ENCODE measurements around the gene SLC66A3. TPM values are rescaled to one million over a fixed set of nuclear protein-coding genes. Genes with fewer than 3 reads are reported as not detected.

The SLC66A3 gene
- polyA plus RNA-seq, 3 donors, result 19.8 to 24.9 (median 20.3) TPM

DNA sequence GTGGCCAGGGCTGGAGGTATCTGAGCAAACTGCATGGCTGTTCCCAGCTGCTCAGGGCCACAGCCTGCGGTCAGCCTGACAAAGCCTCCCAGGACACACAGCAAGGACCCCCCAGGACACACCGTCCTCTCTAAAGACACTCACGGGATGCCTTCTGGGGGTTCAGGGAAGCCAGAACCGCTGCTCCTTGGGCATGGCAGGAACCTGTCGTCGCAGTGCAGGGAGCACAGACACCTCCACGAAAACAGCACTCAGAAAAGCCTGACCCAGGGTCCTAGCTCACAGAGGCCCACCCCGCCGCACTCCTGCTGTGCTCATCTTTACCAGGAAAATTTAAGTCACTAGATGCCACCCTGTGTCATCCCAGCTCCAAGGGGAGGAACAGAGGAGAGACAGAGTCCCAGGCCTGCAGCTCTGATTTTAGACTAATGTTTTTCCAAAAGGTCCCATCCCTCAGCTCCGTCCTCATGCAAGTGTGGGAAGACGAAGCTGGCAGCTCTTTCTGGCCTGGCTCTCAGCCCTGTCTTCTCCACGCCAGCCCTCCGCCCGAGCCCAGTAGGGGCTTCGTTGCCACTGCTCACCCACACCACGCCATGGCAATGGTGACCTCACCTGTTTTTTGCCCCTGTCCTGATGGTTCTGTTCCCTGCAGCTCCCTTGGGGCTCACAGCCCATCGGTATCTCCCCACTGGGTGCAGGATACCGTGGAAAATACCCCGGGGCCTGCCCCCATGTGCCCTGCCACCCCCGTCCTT is 23.9 kb upstream of the SLC66A3 start:
- no peak for DNase-seq

GRCh38 chr2:11132036-11132671 is 23.1 kb upstream of the SLC66A3 start:
- no peak for DNase-seq

- DNase-seq, result no peak
These were observed 21.9 kb upstream of the SLC66A3 start for GRCh38 chr2:11133238-11133935.

DNA sequence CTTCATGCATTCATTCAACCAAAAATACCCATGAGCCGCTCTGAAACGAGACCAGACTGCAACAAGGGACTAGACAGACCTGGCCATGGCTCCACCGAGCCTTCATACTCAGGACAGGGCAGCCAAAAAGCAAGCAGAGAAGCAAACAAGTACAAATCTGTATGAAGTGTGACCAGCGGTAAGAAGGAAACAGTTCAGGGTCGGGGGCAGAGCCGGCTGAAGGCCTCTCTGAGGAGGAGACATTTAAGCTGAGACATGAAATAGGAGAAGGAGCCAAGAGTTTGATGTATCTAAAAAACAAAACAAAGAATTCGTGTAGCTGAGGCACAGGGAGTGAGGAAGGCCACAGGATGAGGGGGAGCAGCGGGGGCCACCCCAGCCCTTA is 21.3 kb upstream of the SLC66A3 start:
- DNase-seq, result no peak

DNA sequence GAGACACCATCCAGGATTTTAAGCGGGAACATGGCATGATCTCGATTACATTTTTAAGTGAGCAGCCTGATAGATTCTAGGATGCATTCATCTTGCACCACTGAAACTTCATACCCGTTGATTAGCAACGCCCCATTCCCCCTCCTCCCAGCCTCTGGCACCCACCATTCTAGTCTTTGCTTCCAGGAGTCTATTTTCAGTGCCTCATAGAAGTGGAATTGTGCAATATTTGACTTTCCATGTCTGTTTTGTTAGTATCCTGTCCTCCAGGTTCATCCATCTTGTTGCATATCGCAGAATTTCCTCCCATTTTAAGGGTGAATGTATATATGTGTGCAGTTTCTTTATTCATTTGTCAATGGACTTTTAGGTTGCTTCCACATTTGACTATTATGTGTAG is 20.9 kb upstream of the SLC66A3 start:
- no peak for DNase-seq

GRCh38 chr2:11140492-11140891 is 14.8 kb upstream of the SLC66A3 start:
- DNase-seq, result no peak

DNA sequence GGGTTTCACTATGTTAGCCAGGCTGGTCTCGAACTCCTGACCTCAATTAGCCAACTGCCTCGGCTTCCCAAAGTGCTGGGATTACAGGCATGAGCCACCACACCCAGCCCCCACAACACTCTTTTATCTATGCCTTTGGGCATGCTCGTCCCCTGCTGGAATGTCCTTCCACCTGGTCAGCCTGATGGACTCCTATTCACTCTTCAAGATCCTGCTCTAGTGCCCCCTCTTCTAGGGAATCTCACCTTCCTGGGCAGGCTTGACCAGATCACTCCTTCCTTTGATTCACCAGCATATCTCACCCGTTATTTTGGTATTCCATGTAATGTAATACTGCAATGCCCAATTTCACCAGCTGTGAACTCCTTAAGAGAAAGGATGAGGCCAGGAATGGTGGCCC is 13.9 kb upstream of the SLC66A3 start:
- no peak for DNase-seq

GRCh38 chr2:11142330-11142729 is 12.9 kb upstream of the SLC66A3 start:
- DNase-seq, result no peak

DNA sequence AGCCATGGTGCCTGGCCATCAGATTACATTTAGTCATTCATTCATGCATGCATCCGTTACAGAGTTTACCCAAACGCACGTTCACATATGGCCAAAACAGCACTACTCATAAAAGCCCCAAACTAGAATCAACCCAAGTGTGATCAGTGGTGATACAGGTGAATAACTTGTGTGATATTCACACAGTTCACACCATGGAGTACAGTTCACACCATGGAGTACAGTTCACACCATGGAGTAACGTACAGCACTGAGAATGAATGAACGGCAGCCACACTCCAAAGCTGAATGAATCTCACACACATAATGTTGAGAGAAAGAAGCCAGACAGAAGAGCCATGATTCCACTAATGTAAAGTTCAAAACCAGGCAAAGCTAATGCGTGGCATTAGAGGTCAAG is 12.3 kb upstream of the SLC66A3 start:
- no peak for DNase-seq

DNA sequence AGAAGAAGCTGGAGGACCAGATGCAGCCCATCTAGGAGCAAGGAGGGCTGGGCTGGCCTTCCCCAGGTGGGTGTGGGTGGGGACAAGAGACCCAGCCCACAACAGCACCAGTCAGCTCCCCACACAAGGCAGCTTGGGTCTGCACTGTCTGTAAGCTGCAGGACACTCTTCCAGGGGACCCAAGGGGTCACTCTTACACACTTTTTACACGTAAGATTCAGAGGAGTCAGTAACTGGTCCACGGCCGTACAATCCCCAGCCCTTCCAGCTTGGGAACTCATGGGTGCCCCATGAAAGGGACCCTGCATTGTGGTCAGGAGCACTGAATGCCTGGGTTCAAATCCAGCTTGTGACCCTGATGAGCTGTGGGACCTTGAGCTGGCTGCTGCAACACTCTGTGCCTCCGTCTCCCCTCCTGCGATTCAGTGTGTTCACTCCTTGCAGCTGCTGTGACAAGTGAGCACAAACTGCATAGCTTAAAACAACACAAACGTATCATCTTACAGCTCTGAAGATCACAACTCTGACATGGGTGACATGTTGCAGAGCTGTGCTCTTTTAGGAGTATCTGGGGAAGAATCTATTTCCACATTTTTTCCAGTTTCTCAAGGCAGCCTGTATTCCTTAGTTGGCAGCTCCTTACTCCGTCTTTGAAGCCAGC is 11.1 kb upstream of the SLC66A3 start:
- DNase-seq, result no peak

DNA sequence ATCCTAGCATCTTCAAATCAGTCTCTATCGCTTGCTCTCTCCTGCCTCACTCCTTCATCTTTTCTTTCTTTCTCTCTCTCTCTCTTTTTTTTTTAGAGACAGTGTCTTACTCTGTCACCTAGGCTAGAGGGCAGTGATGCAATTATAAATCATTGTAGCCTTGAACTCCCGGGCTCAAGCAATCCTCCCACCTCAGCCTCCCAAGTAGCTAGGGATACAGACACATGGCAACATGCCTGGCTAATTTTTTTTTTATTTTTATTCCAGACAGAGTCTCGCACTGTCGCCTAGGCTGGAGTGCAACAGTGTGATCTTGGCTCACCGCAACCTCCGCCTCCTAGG is 10.6 kb upstream of the SLC66A3 start:
- DNase-seq, result no peak

- no peak for DNase-seq
These were observed 9.9 kb upstream of the SLC66A3 start for GRCh38 chr2:11145350-11145749.

DNA sequence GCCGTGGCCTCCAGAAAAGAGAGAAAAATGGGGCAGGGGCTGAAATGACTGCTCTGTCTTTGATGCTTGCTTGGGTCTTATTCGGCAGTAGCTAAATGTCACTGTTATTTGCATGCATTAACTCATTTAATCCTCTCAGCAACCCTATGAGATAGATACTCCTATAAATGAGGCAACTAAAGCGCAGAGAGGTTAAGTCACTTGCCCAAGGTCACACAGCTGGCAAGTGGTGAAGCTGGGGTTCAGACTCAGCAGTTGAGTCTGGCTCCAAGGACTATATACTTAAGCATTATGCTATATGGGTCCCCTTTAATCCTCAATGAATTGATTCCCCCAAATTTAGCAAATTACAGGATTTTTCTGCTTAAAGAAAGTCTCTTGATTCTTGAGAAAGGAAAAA is 9.2 kb upstream of the SLC66A3 start:
- DNase-seq, result no peak

- no peak for DNase-seq
These were observed 8.0 kb upstream of the SLC66A3 start for GRCh38 chr2:11147263-11147662.

- DNase-seq, result no peak
These were observed 2.7 kb upstream of the SLC66A3 start for GRCh38 chr2:11152591-11152990.

DNA sequence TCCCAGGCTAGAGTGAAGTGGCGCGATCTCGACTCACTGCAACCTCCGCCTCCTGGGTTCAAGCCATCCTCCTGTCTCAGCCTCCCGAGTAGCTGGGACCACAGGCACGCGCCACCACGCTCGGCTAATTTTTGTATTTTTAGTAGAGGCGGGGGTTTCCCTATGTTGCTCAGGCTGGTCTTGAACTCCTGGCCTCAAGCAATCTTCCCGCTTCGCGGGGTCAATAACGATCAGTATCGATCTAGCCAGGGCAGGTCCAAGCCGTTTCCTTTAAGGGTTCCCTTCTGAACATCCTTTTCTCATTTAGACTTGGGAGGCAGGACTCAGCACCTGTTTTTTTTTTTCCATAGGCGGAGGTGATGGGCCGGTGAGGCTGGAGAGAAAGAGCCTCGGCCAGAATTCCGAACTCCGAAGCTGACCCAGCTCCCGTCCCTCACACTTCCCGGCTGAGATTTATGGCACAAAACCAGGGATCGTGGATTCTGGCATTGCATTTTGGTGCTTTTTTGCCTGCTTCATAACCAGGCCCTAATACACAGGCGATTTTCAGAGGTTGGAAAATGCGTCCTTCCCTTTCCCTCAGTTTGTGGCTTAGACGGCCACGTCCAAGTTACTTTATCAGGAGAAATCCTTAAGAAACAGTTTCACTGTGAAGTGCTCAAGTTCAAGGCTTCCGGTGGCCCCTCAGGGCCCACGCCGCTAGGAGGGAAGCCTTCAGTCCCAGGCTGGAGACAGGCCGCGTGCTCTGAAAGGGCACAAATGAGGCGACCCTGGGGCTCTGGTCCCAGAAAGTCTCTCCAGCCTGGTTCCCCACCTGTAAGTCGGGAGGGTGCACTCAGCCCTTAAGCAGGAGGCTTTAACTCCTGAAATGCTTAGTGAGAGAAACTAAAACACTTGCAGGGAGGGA is 998 bp upstream of the SLC66A3 start:
- DNase-seq, result no peak

DNA sequence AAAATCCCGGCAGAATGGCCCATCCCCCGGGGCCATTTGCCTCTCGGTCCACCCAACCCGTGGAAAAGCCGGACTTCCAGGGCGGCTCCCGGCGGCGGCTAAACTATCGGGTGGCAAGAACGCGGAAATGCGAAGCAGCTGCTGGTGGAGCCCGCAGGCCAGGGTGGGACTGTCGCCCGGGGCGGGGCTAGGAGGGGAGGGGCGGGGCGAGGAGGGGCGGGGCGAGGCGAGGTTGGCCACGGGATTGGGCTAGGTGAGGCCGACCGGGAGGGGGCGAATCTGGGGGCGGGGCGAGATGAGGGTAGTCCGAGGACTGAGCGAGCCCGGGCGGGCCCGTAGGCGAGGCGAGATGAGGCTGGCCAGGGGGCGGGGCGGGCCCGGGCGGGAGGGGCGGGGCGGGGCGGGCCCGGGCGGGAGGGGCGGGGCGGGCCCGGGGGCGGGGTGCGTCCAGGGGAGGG is 315 bp upstream of the SLC66A3 start:
- peak; percentile 93 for DNase-seq

DNA sequence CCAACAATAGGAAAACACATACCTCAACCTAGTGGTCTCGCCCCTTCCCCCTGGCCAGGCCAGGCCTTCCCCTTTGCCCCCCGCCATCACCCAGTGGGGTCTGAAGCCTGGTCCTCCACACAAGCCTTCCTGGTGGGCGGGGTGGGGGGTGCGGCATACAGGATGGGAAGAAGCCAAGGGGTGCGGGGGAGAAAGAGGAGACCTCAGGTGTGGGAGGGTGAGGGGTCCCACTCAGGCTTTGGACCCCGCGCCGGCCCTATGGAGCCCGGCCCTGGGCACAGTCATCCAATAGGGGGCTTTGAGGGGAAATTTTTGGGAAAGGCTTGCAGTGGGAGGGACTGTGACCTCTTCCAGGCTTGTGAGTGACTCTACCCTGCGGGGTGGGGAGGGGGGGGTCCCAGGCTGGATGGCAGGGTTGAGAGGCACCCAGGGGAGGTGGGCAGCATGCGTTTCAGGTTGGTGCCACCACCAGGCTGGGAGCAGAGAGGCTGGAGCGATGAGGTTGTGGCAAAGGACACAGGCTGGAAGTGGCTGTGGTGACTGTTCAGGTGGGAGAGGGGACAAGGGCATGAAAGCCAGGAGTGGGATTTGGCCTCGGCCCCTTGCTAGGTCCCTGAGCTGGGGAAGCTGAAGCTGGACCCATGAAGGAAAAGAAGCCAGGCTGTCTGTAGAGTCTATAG is 1.3 kb downstream of the SLC66A3 start:
- DNase-seq, result no peak

DNA sequence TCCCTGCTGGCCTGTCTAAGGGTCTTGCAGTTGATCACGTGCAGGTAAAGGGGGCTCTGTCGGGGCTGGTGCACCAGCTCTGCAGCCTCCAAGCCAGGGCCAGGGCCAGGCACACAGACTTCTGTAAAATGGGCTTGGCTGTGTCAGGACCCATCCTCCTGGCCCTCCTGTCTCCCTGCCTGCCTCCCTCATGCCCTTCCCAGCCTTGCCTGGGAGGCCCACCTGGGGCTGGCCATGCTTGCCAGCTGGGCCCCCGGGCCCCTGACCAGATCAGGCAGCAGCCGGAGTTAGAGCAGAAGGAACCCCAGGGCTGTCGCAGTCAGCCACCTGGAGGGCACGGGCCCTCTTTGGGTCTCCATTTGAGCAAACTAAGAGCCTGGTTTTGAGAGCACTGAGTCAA is 2.0 kb downstream of the SLC66A3 start:
- no peak for DNase-seq

GRCh38 chr2:11157731-11158130 is 2.5 kb downstream of the SLC66A3 start:
- no peak for DNase-seq

Data from renal pelvis (tissue), 4 donors.